T-helper 2 cell (primary cell): ENCODE measurements around the gene PBOV1.
"Not testable (repeated sequence)": the region's sequence is repeated elsewhere in the genome, so short reads cannot be mapped to it uniquely, and the experiment has no call there.

Source experiments
- DNase-seq, 5 experiments: peaks; one replicate each; pipeline versions ENCODE4 v3.0.0 to v3.0.0-alpha.2; 2012 to 2022

The PBOV1 gene

DNA sequence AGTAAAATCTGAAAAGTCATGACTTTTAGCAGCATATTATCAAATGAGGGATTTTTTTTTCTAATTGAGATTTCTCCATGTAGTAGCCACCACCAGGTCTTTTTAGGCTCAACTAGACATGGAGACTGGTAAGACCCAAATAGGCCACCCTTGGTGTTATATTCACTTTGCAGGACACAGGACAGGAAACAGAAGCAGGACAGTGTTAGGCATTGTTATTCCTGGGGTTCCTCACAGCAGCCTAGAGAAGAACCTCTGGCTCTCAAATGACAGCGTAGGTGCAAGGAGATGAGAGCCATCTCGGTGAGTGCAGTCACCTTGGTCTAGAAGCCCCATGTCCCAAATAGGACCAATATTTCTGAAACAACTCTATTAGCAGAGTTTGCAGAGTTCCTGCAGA lies 19.2 kb upstream of the PBOV1 start:
- DNase-seq, result no peak

GRCh38 chr6:138235693-138236092 lies 17.4 kb upstream of the PBOV1 start:
- no peak for DNase-seq

DNA sequence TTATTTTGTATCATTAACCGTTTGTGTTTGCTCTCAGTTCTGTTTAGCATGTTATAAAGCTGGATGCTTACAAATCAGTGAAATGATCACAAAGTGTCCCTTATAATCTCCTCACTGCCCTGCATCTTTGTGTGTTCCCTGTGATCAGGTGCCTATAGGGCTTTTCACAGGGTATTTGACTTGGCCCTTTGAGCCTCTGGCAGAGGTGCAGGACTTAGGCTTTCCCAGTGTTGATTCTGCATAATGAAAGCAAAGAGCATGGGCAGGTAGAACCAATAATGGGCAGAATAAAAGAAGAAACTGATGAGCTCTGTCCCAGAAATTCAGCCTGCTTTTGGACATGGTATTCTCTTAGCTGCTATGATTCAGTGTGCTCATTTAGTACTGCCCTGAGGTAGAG lies 16.9 kb upstream of the PBOV1 start:
- DNase-seq, result no peak

GRCh38 chr6:138234363-138234762 lies 16.1 kb upstream of the PBOV1 start:
- no peak for DNase-seq

DNA sequence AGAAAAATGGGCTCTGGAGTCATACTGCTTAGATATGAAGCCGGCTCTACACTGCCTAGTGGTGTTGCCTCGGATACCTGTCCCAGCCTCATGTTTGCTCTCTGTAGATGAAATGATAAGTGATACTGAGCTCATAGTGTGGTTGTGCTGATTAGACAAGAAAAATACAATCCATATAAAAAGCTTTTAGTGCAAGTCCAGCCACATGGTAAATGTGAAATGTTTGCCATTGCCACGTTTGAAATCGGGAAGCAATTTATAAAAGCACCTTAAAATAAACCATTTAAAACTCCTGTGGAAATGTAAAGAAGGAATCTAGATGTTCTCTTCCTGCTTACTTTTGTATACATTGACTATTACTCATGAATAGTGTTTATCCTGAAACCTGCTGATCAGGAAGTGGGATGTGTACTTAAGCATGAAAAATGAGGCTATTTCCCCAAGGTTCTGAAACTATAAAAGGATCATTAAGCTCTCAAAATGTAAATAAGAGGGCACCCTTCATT lies 13.1 kb upstream of the PBOV1 start:
- DNase-seq, result no peak

DNA sequence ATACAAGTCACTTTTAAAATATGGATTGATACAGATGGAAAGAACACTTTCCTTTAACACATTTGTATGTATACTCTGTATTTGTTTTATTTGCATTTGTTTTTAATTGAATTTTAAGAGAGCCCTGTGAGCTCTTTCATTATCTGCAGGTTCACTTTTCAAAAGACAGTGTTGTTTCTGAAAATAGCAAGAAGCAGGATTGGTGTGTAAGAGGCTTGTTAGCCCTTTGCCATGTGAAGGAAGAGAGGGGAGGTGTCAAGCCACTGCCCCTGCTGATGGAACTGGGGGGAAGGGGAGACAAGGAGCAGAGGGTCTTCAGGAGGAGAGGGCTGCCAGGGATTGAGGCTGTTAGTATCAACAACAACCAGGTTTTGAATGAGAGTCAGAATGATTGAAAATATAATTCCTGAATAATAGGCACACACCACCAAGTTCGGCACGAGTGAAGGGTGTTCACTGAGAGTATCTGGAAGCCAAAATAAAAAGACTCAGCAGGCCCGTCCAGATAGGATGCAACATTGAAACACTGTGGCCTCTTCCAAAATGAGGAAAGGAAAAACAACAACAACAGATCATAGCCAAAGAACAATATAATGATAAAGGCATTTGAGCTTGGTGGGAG lies 12.6 kb upstream of the PBOV1 start:
- no peak for DNase-seq

- no peak for DNase-seq
These were observed 11.9 kb upstream of the PBOV1 start for GRCh38 chr6:138230221-138230620.

DNA sequence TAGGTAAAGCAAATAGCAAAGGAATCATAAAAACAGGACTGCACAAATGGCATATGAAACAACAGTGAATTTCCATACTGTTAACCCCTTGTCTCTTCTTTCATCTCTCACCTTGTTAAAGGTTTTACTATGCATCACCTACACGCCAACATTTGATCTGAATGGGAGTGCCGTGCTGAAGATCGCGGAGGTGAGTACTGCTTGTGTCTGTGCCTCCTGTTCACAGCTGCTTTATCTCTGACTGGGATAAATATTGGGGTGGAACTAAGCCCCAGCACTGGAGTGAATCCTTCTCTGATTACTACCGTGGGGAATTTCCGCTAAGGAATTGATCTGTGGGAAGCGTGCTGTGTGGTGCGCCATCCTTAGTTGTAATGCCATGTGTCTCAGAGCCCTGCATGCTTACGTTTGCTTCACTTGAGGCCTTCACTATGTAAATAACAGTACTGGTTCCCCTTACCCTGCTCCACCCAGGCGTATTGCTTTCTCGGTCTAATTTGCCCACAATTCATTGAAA lies 11.4 kb upstream of the PBOV1 start:
- DNase-seq, result no peak

DNA sequence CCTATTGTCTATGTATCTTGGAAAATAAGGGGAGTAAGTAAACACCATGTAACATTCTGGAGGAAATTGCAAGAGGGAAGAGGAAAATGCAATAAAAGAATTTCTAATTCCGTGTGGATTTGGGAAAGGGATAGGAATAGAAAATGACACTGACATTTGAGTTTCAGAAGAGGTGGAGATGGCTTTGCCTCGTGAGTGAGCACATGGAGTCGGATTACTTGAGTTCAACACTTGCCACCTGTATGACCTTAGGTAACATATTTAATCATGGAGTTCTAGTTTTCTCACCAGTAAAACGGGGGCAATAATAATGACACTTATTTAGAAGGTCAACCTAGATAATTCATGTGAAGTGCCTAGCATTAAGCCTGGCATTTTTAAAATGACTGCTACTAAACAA lies 10.8 kb upstream of the PBOV1 start:
- no peak for DNase-seq

DNA sequence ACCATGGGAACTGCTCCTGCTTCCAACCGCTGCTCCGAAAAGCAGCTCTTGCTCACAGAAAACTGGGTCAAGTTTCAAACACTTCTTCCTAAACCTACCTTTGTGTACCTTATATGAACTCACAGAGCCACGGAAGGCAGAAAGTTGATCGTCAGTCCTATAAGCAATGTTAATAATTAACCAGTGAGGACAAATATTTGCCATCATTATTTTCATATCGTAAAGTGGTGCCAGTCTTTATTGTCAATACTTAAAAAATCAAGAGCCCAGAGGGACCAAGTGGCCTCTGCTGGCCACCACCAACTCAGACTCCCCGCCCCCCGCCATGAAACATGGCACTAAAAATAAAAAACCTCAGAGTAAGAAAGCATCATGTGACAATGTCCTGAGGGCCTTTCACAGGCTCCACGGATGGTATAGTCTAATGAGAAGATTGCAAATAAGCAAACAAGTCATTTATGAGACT lies 9.1 kb upstream of the PBOV1 start:
- DNase-seq, result no peak

GRCh38 chr6:138226700-138227315 lies 8.5 kb upstream of the PBOV1 start:
- DNase-seq, result no peak

GRCh38 chr6:138225953-138226352 lies 7.7 kb upstream of the PBOV1 start:
- no peak for DNase-seq

DNA sequence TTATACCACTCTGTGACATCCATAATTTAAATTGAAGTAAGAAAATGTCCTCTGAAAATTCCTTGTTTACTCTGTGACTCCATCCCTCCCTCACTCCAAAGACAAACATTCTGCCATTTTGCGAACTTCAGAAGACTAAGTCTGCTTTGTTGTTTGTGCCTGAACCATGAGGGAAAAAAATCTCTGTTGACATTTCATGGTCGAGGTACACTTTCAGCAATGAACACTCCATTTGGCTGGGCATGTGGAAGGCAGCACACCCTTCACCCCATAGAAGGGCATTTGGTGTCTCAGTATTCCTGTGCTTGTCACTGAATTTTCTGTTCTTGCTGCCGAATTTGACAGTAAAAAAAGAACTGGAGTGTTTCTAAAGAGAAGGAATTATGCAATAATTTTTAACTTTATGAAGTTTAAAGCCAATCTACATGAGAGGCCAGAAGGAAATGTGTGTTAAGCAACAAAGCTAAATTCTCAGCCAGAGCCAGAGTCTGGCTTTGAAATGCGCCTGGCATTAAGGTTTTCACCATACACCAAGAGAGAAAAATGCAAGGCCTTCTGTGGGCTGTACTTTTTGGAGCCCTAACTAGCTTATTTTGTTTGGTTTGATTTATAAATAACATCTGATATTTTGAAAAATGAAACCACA lies 4.7 kb upstream of the PBOV1 start:
- DNase-seq, result no peak

DNA sequence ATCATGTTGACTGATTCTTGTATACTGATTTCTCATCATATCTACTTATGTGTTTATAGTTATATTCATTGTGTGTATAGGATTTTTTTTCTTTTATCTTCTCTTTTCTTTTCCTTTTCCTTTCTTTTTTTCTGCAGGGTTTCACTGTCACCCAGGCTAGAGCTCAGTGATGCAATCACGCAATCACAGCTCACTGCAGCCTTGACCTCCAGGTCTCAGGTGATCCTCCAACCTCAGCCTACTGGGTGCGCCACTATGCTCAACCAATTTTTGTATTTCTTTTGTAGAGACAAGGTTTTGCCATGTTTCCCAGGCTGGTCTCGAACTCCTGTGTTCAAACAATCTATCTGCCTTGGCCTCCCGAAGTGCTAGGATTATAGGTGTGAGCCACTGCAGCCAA lies 1.6 kb upstream of the PBOV1 start:
- DNase-seq, result no peak

DNA sequence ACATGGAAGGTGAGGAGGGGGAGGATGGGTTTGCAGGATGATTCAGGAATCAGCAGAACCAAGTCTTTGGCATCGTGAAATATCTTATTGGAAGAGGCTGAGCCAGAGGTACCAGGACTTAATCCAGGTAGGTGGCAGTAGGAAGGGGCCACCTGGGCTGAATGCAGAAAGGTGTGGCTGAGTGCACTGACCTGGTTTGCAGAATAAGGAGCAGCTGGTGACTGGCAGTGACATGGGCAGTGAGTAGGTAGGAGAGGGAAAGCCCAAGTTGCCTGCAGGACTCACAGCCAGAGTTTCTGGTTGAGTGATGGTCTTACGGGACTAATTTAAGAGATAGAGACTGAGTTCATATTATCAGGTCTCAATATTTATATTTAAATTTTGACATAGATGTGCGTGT lies 1.1 kb upstream of the PBOV1 start:
- no peak for DNase-seq

GRCh38 chr6:138215093-138215782 lies 3.1 kb downstream of the PBOV1 start:
- no peak for DNase-seq

DNA sequence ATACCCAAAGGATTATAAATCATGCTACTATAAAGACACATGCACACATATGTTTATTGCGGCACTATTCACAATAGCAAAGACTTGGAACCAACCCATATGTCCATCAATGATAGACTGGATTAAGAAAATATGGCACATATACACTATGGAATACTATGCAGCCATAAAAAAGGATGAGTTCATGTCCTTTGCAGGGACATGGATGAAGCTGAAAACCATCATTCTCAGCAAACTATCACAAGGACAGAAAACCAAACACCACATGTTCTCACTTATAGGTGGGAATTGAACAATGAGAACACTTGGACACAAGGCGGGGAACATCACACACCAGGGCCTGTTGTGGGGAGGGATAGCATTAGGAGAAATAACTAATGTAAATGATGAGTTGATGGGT lies 5.8 kb downstream of the PBOV1 start:
- not testable (repeated sequence) for DNase-seq

GRCh38 chr6:138211601-138212000 lies 6.7 kb downstream of the PBOV1 start:
- no peak for DNase-seq

- DNase-seq, result no peak
These were observed 7.2 kb downstream of the PBOV1 start for GRCh38 chr6:138211048-138211581.

GRCh38 chr6:138206862-138207261 lies 11.4 kb downstream of the PBOV1 start:
- DNase-seq, result no peak

GRCh38 chr6:138205437-138206094 lies 12.7 kb downstream of the PBOV1 start:
- no peak for DNase-seq

DNA sequence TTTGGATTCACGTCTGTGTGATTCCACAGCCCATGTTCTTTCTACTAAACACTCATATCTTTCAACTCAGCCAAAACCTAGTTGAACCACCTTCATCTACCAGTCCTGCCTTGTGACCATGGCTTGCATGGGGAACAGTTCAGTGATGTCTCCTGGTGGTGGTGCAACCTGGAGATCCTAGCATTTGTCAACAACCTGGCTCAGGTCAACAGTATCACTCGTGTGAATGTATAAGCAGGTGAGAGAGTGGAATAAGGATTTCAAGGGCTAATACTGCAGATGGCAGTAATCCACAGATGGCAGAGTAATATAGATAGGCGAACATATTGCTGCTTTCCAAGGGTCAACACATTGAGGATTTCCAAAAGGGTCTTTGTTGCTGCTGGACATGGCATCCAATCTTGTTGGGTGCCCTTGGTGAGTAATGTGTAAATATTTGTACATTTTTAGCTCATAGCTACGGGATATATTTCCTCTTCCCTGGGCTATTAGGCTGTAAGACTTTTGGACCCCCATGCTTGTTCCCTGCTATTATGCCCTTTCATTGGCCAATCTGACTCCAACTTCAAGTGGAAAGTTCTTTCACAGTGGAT lies 13.4 kb downstream of the PBOV1 start:
- no peak for DNase-seq
